ENCODE data around the gene KIFAP3.
"Not testable (repeated sequence)": the region's sequence is repeated elsewhere in the genome, so short reads cannot be mapped to it uniquely, and the experiment has no call there.

Gene KIFAP3

GRCh38 chr1:169924829-169925228 is 149.7 kb downstream of the KIFAP3 start:
- no peak for DNase-seq

- DNase-seq: no peak
Observed at GRCh38 chr1:169924063-169924462, 150.4 kb downstream of the KIFAP3 start.

GRCh38 chr1:169921080-169921479 is 153.4 kb downstream of the KIFAP3 start:
- DNase-seq: no peak

GRCh38 chr1:169918927-169919326 is 155.6 kb downstream of the KIFAP3 start:
- no peak for DNase-seq

GRCh38 chr1:169918220-169918619 is 156.3 kb downstream of the KIFAP3 start:
- not testable (repeated sequence) for DNase-seq

- DNase-seq: no peak
Observed at GRCh38 chr1:169915150-169915549, 159.3 kb downstream of the KIFAP3 start.

- DNase-seq: peak in 1 of 51 donors; percentile 9
Observed at GRCh38 chr1:169914531-169914930, 160.0 kb downstream of the KIFAP3 start.

- DNase-seq: no peak
Observed at GRCh38 chr1:169909499-169909898, 165.0 kb downstream of the KIFAP3 start.

GRCh38 chr1:169906938-169907337 is 167.6 kb downstream of the KIFAP3 start:
- no peak for DNase-seq

GRCh38 chr1:169904834-169905233 is 169.7 kb downstream of the KIFAP3 start:
- DNase-seq: no peak

GRCh38 chr1:169902751-169903150 is 171.7 kb downstream of the KIFAP3 start:
- no peak for DNase-seq

- no peak for DNase-seq
Observed at GRCh38 chr1:169901115-169901514, 173.4 kb downstream of the KIFAP3 start.

- DNase-seq: no peak
Observed at GRCh38 chr1:169900571-169900970, 173.9 kb downstream of the KIFAP3 start.

- DNase-seq: no peak
Observed at GRCh38 chr1:169899519-169900217, 174.8 kb downstream of the KIFAP3 start.

- no peak for DNase-seq
Observed at GRCh38 chr1:169896013-169896412, 178.5 kb downstream of the KIFAP3 start.

- DNase-seq: peak in 1 of 51 donors; percentile 21
Observed at GRCh38 chr1:169894424-169895145, 179.9 kb downstream of the KIFAP3 start.

- DNase-seq: peak; percentile 70 to 100 (median 91)
Observed at GRCh38 chr1:169893645-169894423, 180.7 kb downstream of the KIFAP3 start, which contains the start of gene SCYL3. SCYL3 (minus strand) TSS chr1:169893896; CDS start chr1:169888840, 5,056 bp downstream.

GRCh38 chr1:169892927-169893644 is 181.4 kb downstream of the KIFAP3 start:
- peak in 20 of 51 donors; percentile 9 to 70 (median 35) for DNase-seq

- DNase-seq: peak in 1 of 51 donors; percentile 7
Observed at GRCh38 chr1:169892176-169892926, 182.1 kb downstream of the KIFAP3 start.

- no peak for DNase-seq
Observed at GRCh38 chr1:169891539-169891885, 183.0 kb downstream of the KIFAP3 start.

Measured in hypothalamus (tissue), 51 donors.